ENCODE data around the gene ALG2. TPM values are rescaled to one million over a fixed set of nuclear protein-coding genes. Genes with fewer than 3 reads are reported as not detected.

ALG2 gene
- total and polyA plus RNA-seq, 7 experiments from 2014 or later = 13.9 to 33.7 (median 25.2) TPM

- Mint-ChIP-seq H3K27ac (peak overlapping the region in 2 of 9 donors; percentile 56 to 92), H3K4me1 (peaks cover 0 to 38% (median 7%) of the 10 kb centered on the region in 7 donors), H3K4me3 (peak overlapping the region in 6 of 10 donors; percentile 38 to 81 (median 50)), H3K36me3 (peaks cover 0 to 5% (median 0%) of the 10 kb centered on the region in 5 donors), H3K27me3 (peaks cover 0 to 8% (median 0%) of the 10 kb centered on the region in 5 donors), H3K9me3 (no peaks in the 10 kb centered on the region)
- Histone ChIP-seq H3K27me3 (ENCODE audit: control insufficient read depth in 2 of 2, insufficient read depth in 2 of 2, low read length in 2 of 2) (no peaks in the 10 kb centered on the region), H3K4me3 (ENCODE audit: low read length) (no peak overlapping the region), H3K9me3 (ENCODE audit: control insufficient read depth in 2 of 3, low read length in 3 of 3) (no peaks in the 10 kb centered on the region), H3K4me1 (ENCODE audit: control insufficient read depth in 2 of 2, insufficient read depth in 2 of 2, low read length in 2 of 2) (no peaks in the 10 kb centered on the region), H3K27ac (ENCODE audit: low read depth, low read length) (no peak overlapping the region), H3K36me3 (ENCODE audit: control insufficient read depth in 2 of 3, insufficient read depth in 3 of 3, low read length in 3 of 3) (no peaks in the 10 kb centered on the region)
- intact Hi-C loops (cut with micrococcal nuclease) = loop anchor here in 1 of 2 donors (1.0 to 2.0 kb wide), 3 partner anchors 17 to 70 kb away; partner anchors contain the start of gene SEC61B
- ChIA-PET CTCF (no interaction called here), POLR2A (no interaction called here)
- DNase-seq (peak in 2 of 9 donors; percentile 8 to 89), ATAC-seq (peak; percentile 73)
These were observed 32.2 kb upstream of the ALG2 start for GRCh38 chr9:99253772-99254431.

DNA sequence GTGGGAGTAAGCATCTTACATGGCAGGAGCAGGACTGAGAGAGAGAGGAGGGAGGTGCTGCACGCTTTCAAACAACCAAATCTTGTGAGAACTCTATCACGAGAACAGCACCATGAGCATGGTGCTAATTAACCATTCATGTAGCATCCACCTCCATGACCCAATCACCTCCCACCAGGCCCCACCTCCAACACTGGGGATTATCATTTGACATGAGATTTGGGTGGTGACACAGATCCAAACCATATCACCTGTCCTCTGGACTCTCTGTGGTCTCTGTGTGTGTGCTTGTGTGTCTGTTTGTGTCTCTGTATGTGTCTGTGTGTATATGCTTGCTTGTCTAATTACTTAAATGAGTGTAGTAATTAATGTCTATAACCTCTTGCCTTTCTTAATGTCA, 31.4 kb upstream of the ALG2 start:
- Histone ChIP-seq H3K9me3 (ENCODE audit: control insufficient read depth in 2 of 3, low read length in 3 of 3) (no peaks in the 10 kb centered on the region), H3K4me3 (ENCODE audit: low read length) (no peak overlapping the region), H3K36me3 (ENCODE audit: control insufficient read depth in 2 of 3, insufficient read depth in 3 of 3, low read length in 3 of 3) (no peaks in the 10 kb centered on the region), H3K4me1 (ENCODE audit: control insufficient read depth in 2 of 2, insufficient read depth in 2 of 2, low read length in 2 of 2) (no peaks in the 10 kb centered on the region), H3K27ac (ENCODE audit: low read depth, low read length) (no peak overlapping the region), H3K27me3 (ENCODE audit: control insufficient read depth in 2 of 2, insufficient read depth in 2 of 2, low read length in 2 of 2) (no peaks in the 10 kb centered on the region)
- DNase-seq = peak in 1 of 9 donors; percentile 45
- CTCF ChIA-PET = no interaction called here
- Mint-ChIP-seq H3K36me3 (peaks cover 0 to 5% (median 0%) of the 10 kb centered on the region in 5 donors), H3K27ac (peak overlapping the region in 3 of 9 donors; percentile 3 to 92 (median 56)), H3K9me3 (no peaks in the 10 kb centered on the region), H3K4me1 (peaks cover 0 to 38% (median 7%) of the 10 kb centered on the region in 7 donors), H3K27me3 (peaks cover 0 to 8% (median 0%) of the 10 kb centered on the region in 5 donors), H3K4me3 (peak overlapping the region in 1 of 10 donors; percentile 81)
- intact Hi-C loops (cut with micrococcal nuclease) = loop anchor here in 1 of 2 donors (1.0 kb wide), 1 partner anchor 31 kb away; the partner anchor contains the start of gene SEC61B
- POLR2A ChIA-PET = no interaction called here
- ATAC-seq = no peak

DNA sequence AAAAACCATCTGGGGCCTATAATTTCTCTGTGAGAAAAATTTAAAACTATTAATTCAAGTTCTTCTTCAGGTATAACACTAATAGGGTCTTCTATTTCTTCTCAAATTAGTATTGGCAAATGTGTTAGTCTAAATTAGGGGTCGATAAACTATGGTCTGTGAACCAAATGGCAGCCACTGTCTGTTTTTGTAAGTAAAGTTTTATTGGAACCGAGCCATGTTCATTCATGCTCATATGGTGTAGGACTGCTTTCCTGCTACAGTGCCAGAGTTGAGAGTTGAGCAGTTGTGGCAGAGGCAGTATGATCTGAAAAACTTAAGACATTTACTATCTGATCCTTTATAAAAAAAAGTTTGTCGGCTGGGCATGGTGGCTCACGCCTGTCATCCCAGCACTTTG, 29.4 kb upstream of the ALG2 start:
- Mint-ChIP-seq H3K36me3 (peaks cover 0 to 7% (median 3%) of the 10 kb centered on the region in 5 donors), H3K9me3 (peaks cover 0 to 4% (median 0%) of the 10 kb centered on the region in 11 donors), H3K27me3 (peaks cover 0 to 4% (median 0%) of the 10 kb centered on the region in 5 donors), H3K27ac (no peak overlapping the region), H3K4me1 (peaks cover 0 to 38% (median 7%) of the 10 kb centered on the region in 7 donors), H3K4me3 (no peak overlapping the region)
- H3K36me3 ChIP-seq (ENCODE audit: control insufficient read depth in 2 of 3, insufficient read depth in 3 of 3, low read length in 3 of 3) = no peaks in the 10 kb centered on the region
- DNase-seq (no peak), ATAC-seq (no peak)
- POLR2A ChIA-PET = no interaction called here
- H3K4me1 ChIP-seq (ENCODE audit: control insufficient read depth in 2 of 2, insufficient read depth in 2 of 2, low read length in 2 of 2) = no peaks in the 10 kb centered on the region
- CTCF ChIA-PET = no interaction called here
- intact Hi-C loops (cut with micrococcal nuclease) = no loop called here
- H3K27me3 ChIP-seq (ENCODE audit: control insufficient read depth in 2 of 2, insufficient read depth in 2 of 2, low read length in 2 of 2) = no peaks in the 10 kb centered on the region
- H3K9me3 ChIP-seq (ENCODE audit: control insufficient read depth in 2 of 3, low read length in 3 of 3) = no peaks in the 10 kb centered on the region
- H3K4me3 ChIP-seq (ENCODE audit: low read length) = no peak overlapping the region
- no peak overlapping the region for H3K27ac ChIP-seq (ENCODE audit: low read depth, low read length)

GRCh38 chr9:99249619-99250018, 27.9 kb upstream of the ALG2 start:
- H3K27ac Mint-ChIP-seq = no peak overlapping the region
- peaks cover 0 to 4% (median 0%) of the 10 kb centered on the region in 11 donors for H3K9me3 Mint-ChIP-seq
- H3K4me3 Mint-ChIP-seq = peak overlapping the region in 1 of 10 donors; percentile 21
- no peaks in the 10 kb centered on the region for H3K9me3 ChIP-seq (ENCODE audit: control insufficient read depth in 2 of 3, low read length in 3 of 3)
- DNase-seq = peak in 1 of 9 donors; percentile 34
- POLR2A ChIA-PET = no interaction called here
- CTCF ChIA-PET = interaction anchor here (0.8 kb wide), 1 partner anchor 10 kb away, joined by 3 read pairs; no protein-coding TSS in a partner anchor
- H3K4me1 Mint-ChIP-seq = peaks cover 0 to 36% (median 8%) of the 10 kb centered on the region in 7 donors
- no peak overlapping the region for H3K27ac ChIP-seq (ENCODE audit: low read depth, low read length)
- no peaks in the 10 kb centered on the region for H3K4me1 ChIP-seq (ENCODE audit: control insufficient read depth in 2 of 2, insufficient read depth in 2 of 2, low read length in 2 of 2)
- no peaks in the 10 kb centered on the region for H3K27me3 Mint-ChIP-seq
- no peak overlapping the region for H3K4me3 ChIP-seq (ENCODE audit: low read length)
- H3K27me3 ChIP-seq (ENCODE audit: control insufficient read depth in 2 of 2, insufficient read depth in 2 of 2, low read length in 2 of 2) = no peaks in the 10 kb centered on the region
- no peaks in the 10 kb centered on the region for H3K36me3 ChIP-seq (ENCODE audit: control insufficient read depth in 2 of 3, insufficient read depth in 3 of 3, low read length in 3 of 3)
- intact Hi-C loops (cut with micrococcal nuclease) = no loop called here
- ATAC-seq = no peak
- peaks cover 0 to 3% (median 3%) of the 10 kb centered on the region in 5 donors for H3K36me3 Mint-ChIP-seq

- peaks cover 0 to 11% (median 0%) of the 10 kb centered on the region in 7 donors for H3K4me1 Mint-ChIP-seq
- no peaks in the 10 kb centered on the region for H3K27me3 Mint-ChIP-seq
- no peak overlapping the region for H3K27ac ChIP-seq (ENCODE audit: low read depth, low read length)
- H3K9me3 ChIP-seq (ENCODE audit: control insufficient read depth in 2 of 3, low read length in 3 of 3) = no peaks in the 10 kb centered on the region
- CTCF ChIA-PET = no interaction called here
- no peaks in the 10 kb centered on the region for H3K36me3 ChIP-seq (ENCODE audit: control insufficient read depth in 2 of 3, insufficient read depth in 3 of 3, low read length in 3 of 3)
- H3K4me3 Mint-ChIP-seq = no peak overlapping the region
- peaks cover 0 to 4% (median 0%) of the 10 kb centered on the region in 11 donors for H3K9me3 Mint-ChIP-seq
- H3K4me3 ChIP-seq (ENCODE audit: low read length) = no peak overlapping the region
- peaks cover 7 to 39% (median 23%) of the 10 kb centered on the region in 5 donors for H3K36me3 Mint-ChIP-seq
- ATAC-seq = peak; percentile 53
- no peak for DNase-seq
- intact Hi-C loops (cut with micrococcal nuclease) = no loop called here
- no peaks in the 10 kb centered on the region for H3K4me1 ChIP-seq (ENCODE audit: control insufficient read depth in 2 of 2, insufficient read depth in 2 of 2, low read length in 2 of 2)
- H3K27me3 ChIP-seq (ENCODE audit: control insufficient read depth in 2 of 2, insufficient read depth in 2 of 2, low read length in 2 of 2) = no peaks in the 10 kb centered on the region
- POLR2A ChIA-PET = no interaction called here
- H3K27ac Mint-ChIP-seq = no peak overlapping the region
These were observed 22.9 kb upstream of the ALG2 start for GRCh38 chr9:99244344-99245260.

GRCh38 chr9:99241106-99241505, 19.4 kb upstream of the ALG2 start:
- H3K4me3 ChIP-seq (ENCODE audit: low read length) = no peak overlapping the region
- H3K4me1 ChIP-seq (ENCODE audit: control insufficient read depth in 2 of 2, insufficient read depth in 2 of 2, low read length in 2 of 2) = no peaks in the 10 kb centered on the region
- H3K4me3 Mint-ChIP-seq = no peak overlapping the region
- peaks cover 7 to 62% (median 31%) of the 10 kb centered on the region in 5 donors for H3K36me3 Mint-ChIP-seq
- ATAC-seq (no peak), DNase-seq (no peak)
- H3K27me3 ChIP-seq (ENCODE audit: control insufficient read depth in 2 of 2, insufficient read depth in 2 of 2, low read length in 2 of 2) = no peaks in the 10 kb centered on the region
- H3K9me3 ChIP-seq (ENCODE audit: control insufficient read depth in 2 of 3, low read length in 3 of 3) = no peaks in the 10 kb centered on the region
- peaks cover 0 to 10% (median under 1%) of the 10 kb centered on the region in 7 donors for H3K4me1 Mint-ChIP-seq
- H3K27me3 Mint-ChIP-seq = no peaks in the 10 kb centered on the region
- intact Hi-C loops (cut with micrococcal nuclease) = no loop called here
- POLR2A ChIA-PET = no interaction called here
- H3K9me3 Mint-ChIP-seq = peaks cover 0 to 4% (median 0%) of the 10 kb centered on the region in 11 donors
- no peak overlapping the region for H3K27ac Mint-ChIP-seq
- H3K36me3 ChIP-seq (ENCODE audit: control insufficient read depth in 2 of 3, insufficient read depth in 3 of 3, low read length in 3 of 3) = peaks cover 0 to 11% (median 0%) of the 10 kb centered on the region in 3 experiments
- CTCF ChIA-PET = interaction anchor here (1.0 kb wide), 1 partner anchor 9 kb away, joined by 3 read pairs; no protein-coding TSS in a partner anchor
- H3K27ac ChIP-seq (ENCODE audit: low read depth, low read length) = no peak overlapping the region
